Epithelial cell of esophagus (primary cell): ENCODE measurements around the gene IGFL2.
"Not testable (repeated sequence)": the region's sequence is repeated elsewhere in the genome, so short reads cannot be mapped to it uniquely, and the experiment has no call there.

Source experiments
- DNase-seq: peaks from one replicate; pipeline ENCODE4 v3.0.0; 2010; ENCODE audit warnings: low read depth
- H3K4me3 ChIP-seq: 2 replicates; pipeline ENCODE4 v1.5.1; 2011; ENCODE audit warnings: mild to moderate bottlenecking, low read length, control low read depth
- CTCF ChIP-seq: IDR thresholded peaks from 2 replicates; pipeline ENCODE4 v1.5.1; 2011; ENCODE audit warnings: low read depth, mild to moderate bottlenecking, low read length, control low read depth, inconsistent platforms; ENCODE audit not compliant: insufficient read depth; ENCODE audit errors: missing control alignments

IGFL2 gene

GRCh38 chr19:46179076-46179759 lies 31.2 kb downstream of the IGFL2 start:
- no peak overlapping the region for H3K4me3 ChIP-seq
- TF ChIP-seq CTCF: no peak

GRCh38 chr19:46180701-46181387 lies 32.8 kb downstream of the IGFL2 start:
- H3K4me3 ChIP-seq: no peak overlapping the region
- no peak for TF ChIP-seq CTCF
- DNase-seq: peak; percentile 85

More at GRCh38 chr19:46179076-46179759, 31.2 kb downstream of the IGFL2 start:
- no peak for DNase-seq

GRCh38 chr19:46181388-46181779 lies 33.3 kb downstream of the IGFL2 start:
- peak; percentile 37 for DNase-seq
- no peak for TF ChIP-seq CTCF

GRCh38 chr19:46182476-46182875 lies 34.4 kb downstream of the IGFL2 start:
- DNase-seq: no peak
- TF ChIP-seq CTCF: no peak

More at GRCh38 chr19:46181388-46181779, 33.3 kb downstream of the IGFL2 start:
- no peak overlapping the region for H3K4me3 ChIP-seq

GRCh38 chr19:46184775-46185710 lies 37.0 kb downstream of the IGFL2 start:
- H3K4me3 ChIP-seq: not testable (repeated sequence)
- peak; percentile 41 for DNase-seq

More at GRCh38 chr19:46182476-46182875, 34.4 kb downstream of the IGFL2 start:
- no peak overlapping the region for H3K4me3 ChIP-seq

- no peak for DNase-seq
- no peak for TF ChIP-seq CTCF
Observed at GRCh38 chr19:46186101-46186716, 38.2 kb downstream of the IGFL2 start.

GRCh38 chr19:46186717-46187101 lies 38.7 kb downstream of the IGFL2 start:
- no peak for DNase-seq
- no peak overlapping the region for H3K4me3 ChIP-seq
- TF ChIP-seq CTCF: no peak

More at GRCh38 chr19:46186101-46186716, 38.2 kb downstream of the IGFL2 start:
- no peak overlapping the region for H3K4me3 ChIP-seq
